ENCODE data around the gene CCSAP.

CCSAP gene

DNA sequence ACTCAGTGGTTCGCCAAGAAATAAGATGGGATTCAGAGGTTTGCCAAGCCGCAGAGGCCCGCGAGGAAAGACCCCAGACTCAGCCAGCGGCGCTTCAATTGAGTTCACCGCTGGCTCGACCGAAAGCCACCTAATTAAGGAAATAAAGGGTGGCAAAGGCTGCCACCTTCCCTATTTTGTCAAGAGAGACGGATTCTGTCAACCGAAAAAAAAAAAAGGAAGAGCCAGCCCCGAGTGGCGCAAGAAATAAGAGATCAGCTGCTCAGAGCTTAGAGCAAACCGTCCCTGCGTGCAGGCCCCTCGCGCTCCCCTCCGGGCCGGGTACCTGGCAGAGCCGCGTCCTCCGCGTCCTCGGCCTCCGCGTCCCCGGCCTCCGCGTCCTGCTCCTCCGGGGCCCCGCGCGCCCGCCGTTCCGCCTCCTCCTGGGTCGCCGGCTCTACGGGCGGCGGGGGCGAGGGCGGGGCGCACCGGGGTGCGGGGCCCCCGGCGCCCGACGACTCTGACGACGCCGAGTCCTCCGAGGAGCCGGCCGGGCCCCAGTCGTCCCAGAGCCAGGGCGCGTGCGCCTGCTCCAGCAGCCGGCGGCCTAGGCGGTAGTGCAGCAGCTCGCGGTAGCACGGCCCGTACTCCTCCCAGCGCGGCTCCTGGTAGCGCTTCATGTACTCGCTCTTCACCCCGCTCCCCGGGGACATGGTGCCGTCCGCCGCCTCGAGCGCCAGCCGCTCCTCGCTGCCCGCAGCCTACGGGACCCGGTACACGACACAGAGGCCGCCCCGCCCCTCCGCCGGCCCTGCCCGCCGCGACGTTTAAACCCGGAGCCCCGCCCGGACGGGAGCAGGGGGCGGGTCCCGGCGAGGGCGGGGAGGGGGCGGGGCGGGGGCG lies 832 bp downstream of the CCSAP start:
- DNase-seq (ENCODE audit: low spot score): peak; percentile 89
- Histone ChIP-seq H3K27me3 (ENCODE audit: control insufficient read depth in 3 of 3, insufficient read depth in 3 of 3, low read depth in 1 of 3, low read length in 3 of 3) (peaks cover 0 to 5% (median 0%) of the 10 kb centered on the region in 3 experiments), H3K4me2 (ENCODE audit: insufficient read depth, low read length, poor library complexity, severe bottlenecking) (peak overlapping the region; percentile 83)

DNA sequence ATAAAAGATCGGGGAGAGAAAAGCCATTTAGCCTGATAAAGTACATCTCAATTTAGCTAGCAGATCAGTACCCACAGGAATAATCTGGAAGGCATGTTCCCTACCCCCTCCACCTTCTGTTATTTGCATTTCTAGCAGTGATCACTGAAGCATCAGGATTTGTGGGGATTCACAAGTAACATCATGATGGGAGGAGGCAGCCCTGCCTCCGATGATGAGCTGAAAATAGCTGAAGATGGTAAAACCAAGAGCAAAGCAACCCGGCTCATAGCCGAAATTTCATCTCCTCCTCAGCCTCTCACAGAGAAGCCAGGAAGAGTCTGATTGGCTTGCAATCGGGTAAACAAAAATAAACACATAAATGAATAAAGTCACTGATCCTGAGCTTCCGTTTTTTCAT lies 2.4 kb downstream of the CCSAP start:
- Histone ChIP-seq H3K4me3 (ENCODE audit: low read length in 2 of 2) (peak overlapping the region in 1 of 2 donors; percentile 13), H2BK120ac (ENCODE audit: low read depth, low read length) (no peak overlapping the region), H2BK15ac (ENCODE audit: low read length) (no peak overlapping the region), H3K4me2 (ENCODE audit: insufficient read depth, low read length, poor library complexity, severe bottlenecking) (no peak overlapping the region), H3K79me1 (ENCODE audit: low read depth, low read length) (peaks cover 4% of the 10 kb centered on the region), H3K23ac (ENCODE audit: low read depth, low read length, poor library complexity) (no peak overlapping the region), H3K36me3 (replicated peaks in 1 of 2; ENCODE audit: control insufficient read depth in 2 of 2, insufficient read depth in 2 of 2, low read length in 2 of 2) (peaks cover 0 to 10% of the 10 kb centered on the region in 2 donors), H3K27ac (replicated peaks; ENCODE audit: low read length) (no peak overlapping the region), H4K91ac (ENCODE audit: low read depth, low read length, poor library complexity) (no peak overlapping the region), H3K14ac (ENCODE audit: low read length) (no peak overlapping the region), H4K8ac (ENCODE audit: low read depth, low read length) (no peak overlapping the region), H3K9ac (ENCODE audit: low read depth, low read length, poor library complexity) (no peak overlapping the region), H3K9me3 (replicated peaks in 1 of 2; ENCODE audit: control insufficient read depth in 2 of 2, insufficient read depth in 1 of 2, low read depth in 1 of 2, low read length in 2 of 2) (peaks cover 0 to 8% of the 10 kb centered on the region in 2 donors), H2BK5ac (ENCODE audit: low read length) (no peak overlapping the region), H3K4me1 (ENCODE audit: control insufficient read depth in 2 of 2, insufficient read depth in 1 of 2, low read depth in 1 of 2, low read length in 2 of 2) (peaks cover 1 to 4% of the 10 kb centered on the region in 2 donors), H2BK12ac (ENCODE audit: low read length) (no peak overlapping the region), H2AK5ac (ENCODE audit: low read depth, low read length) (no peak overlapping the region), H2AFZ (ENCODE audit: low read length) (no peak overlapping the region), H3K27me3 (ENCODE audit: control insufficient read depth in 3 of 3, insufficient read depth in 3 of 3, low read depth in 1 of 3, low read length in 3 of 3) (peaks cover 0 to 5% (median 0%) of the 10 kb centered on the region in 3 experiments), H3K4ac (ENCODE audit: low read length) (no peak overlapping the region), H3K18ac (ENCODE audit: low read length) (no peak overlapping the region)
- no peak for DNase-seq (ENCODE audit: low spot score)
- no CpG with 5 or more reads among the region's 6 CpGs for whole genome bisulfite sequencing, 2 donors (ENCODE audit: extremely low coverage in 2 of 2, insufficient read length in 2 of 2, insufficient replicate concordance in 1 of 2)

More for the DNA sequence above, 832 bp downstream of the CCSAP start:
- H3K23ac ChIP-seq (ENCODE audit: low read depth, low read length, poor library complexity): peak overlapping the region; percentile 95
- peaks cover 4% of the 10 kb centered on the region for H3K79me1 ChIP-seq (ENCODE audit: low read depth, low read length)
- H3K4ac ChIP-seq (ENCODE audit: low read length): no peak overlapping the region
- peak overlapping the region; percentile 78 for H3K14ac ChIP-seq (ENCODE audit: low read length)
- H3K36me3 ChIP-seq (replicated peaks in 1 of 2; ENCODE audit: control insufficient read depth in 2 of 2, insufficient read depth in 2 of 2, low read length in 2 of 2): peaks cover 0 to 4% of the 10 kb centered on the region in 2 donors
- peak overlapping the region; percentile 36 for H2BK5ac ChIP-seq (ENCODE audit: low read length)
- H2BK120ac ChIP-seq (ENCODE audit: low read depth, low read length): no peak overlapping the region
- H2AK5ac ChIP-seq (ENCODE audit: low read depth, low read length): no peak overlapping the region
- H3K27ac ChIP-seq (replicated peaks; ENCODE audit: low read length): peak overlapping the region; percentile 94
- no CpG with 5 or more reads among the region's 103 CpGs for WGBS, 2 donors (ENCODE audit: extremely low coverage in 2 of 2, insufficient read length in 2 of 2, insufficient replicate concordance in 1 of 2)
- H2BK15ac ChIP-seq (ENCODE audit: low read length): no peak overlapping the region
- no peak overlapping the region for H2BK12ac ChIP-seq (ENCODE audit: low read length)
- H3K9me3 ChIP-seq (replicated peaks in 1 of 2; ENCODE audit: control insufficient read depth in 2 of 2, insufficient read depth in 1 of 2, low read depth in 1 of 2, low read length in 2 of 2): peaks cover 0 to 6% of the 10 kb centered on the region in 2 donors
- no peak overlapping the region for H4K91ac ChIP-seq (ENCODE audit: low read depth, low read length, poor library complexity)
- peak overlapping the region; percentile 98 for H2AFZ ChIP-seq (ENCODE audit: low read length)
- H3K4me3 ChIP-seq (ENCODE audit: low read length in 2 of 2): peak overlapping the region; percentile 81 to 99
- peak overlapping the region; percentile 98 for H3K18ac ChIP-seq (ENCODE audit: low read length)
- H3K4me1 ChIP-seq (ENCODE audit: control insufficient read depth in 2 of 2, insufficient read depth in 1 of 2, low read depth in 1 of 2, low read length in 2 of 2): peaks cover 1 to 4% of the 10 kb centered on the region in 2 donors
- no peak overlapping the region for H4K8ac ChIP-seq (ENCODE audit: low read depth, low read length)
- peak overlapping the region; percentile 96 for H3K9ac ChIP-seq (ENCODE audit: low read depth, low read length, poor library complexity)

GRCh38 chr1:229339520-229339919 lies 3.3 kb downstream of the CCSAP start:
- Histone ChIP-seq H2AFZ (ENCODE audit: low read length) (no peak overlapping the region), H3K9me3 (replicated peaks in 1 of 2; ENCODE audit: control insufficient read depth in 2 of 2, insufficient read depth in 1 of 2, low read depth in 1 of 2, low read length in 2 of 2) (peaks cover 0 to 12% of the 10 kb centered on the region in 2 donors), H3K4me3 (ENCODE audit: low read length in 2 of 2) (no peak overlapping the region), H3K23ac (ENCODE audit: low read depth, low read length, poor library complexity) (no peak overlapping the region), H2BK15ac (ENCODE audit: low read length) (no peak overlapping the region), H3K4me1 (ENCODE audit: control insufficient read depth in 2 of 2, insufficient read depth in 1 of 2, low read depth in 1 of 2, low read length in 2 of 2) (peaks cover 1 to 4% of the 10 kb centered on the region in 2 donors), H4K8ac (ENCODE audit: low read depth, low read length) (no peak overlapping the region), H3K79me1 (ENCODE audit: low read depth, low read length) (peaks cover 4% of the 10 kb centered on the region), H3K14ac (ENCODE audit: low read length) (no peak overlapping the region), H4K91ac (ENCODE audit: low read depth, low read length, poor library complexity) (no peak overlapping the region), H2BK120ac (ENCODE audit: low read depth, low read length) (no peak overlapping the region), H2BK12ac (ENCODE audit: low read length) (no peak overlapping the region), H3K18ac (ENCODE audit: low read length) (no peak overlapping the region), H3K27ac (replicated peaks; ENCODE audit: low read length) (no peak overlapping the region), H3K4ac (ENCODE audit: low read length) (no peak overlapping the region), H2AK5ac (ENCODE audit: low read depth, low read length) (no peak overlapping the region), H3K27me3 (ENCODE audit: control insufficient read depth in 3 of 3, insufficient read depth in 3 of 3, low read depth in 1 of 3, low read length in 3 of 3) (peaks cover 0 to 4% (median 0%) of the 10 kb centered on the region in 3 experiments), H3K4me2 (ENCODE audit: insufficient read depth, low read length, poor library complexity, severe bottlenecking) (no peak overlapping the region), H2BK5ac (ENCODE audit: low read length) (no peak overlapping the region), H3K36me3 (replicated peaks in 1 of 2; ENCODE audit: control insufficient read depth in 2 of 2, insufficient read depth in 2 of 2, low read length in 2 of 2) (peaks cover 0 to 19% of the 10 kb centered on the region in 2 donors), H3K9ac (ENCODE audit: low read depth, low read length, poor library complexity) (no peak overlapping the region)
- WGBS, 2 donors (ENCODE audit: extremely low coverage in 2 of 2, insufficient read length in 2 of 2, insufficient replicate concordance in 1 of 2): no CpG with 5 or more reads among the region's 3 CpGs
- DNase-seq (ENCODE audit: low spot score): no peak

DNA sequence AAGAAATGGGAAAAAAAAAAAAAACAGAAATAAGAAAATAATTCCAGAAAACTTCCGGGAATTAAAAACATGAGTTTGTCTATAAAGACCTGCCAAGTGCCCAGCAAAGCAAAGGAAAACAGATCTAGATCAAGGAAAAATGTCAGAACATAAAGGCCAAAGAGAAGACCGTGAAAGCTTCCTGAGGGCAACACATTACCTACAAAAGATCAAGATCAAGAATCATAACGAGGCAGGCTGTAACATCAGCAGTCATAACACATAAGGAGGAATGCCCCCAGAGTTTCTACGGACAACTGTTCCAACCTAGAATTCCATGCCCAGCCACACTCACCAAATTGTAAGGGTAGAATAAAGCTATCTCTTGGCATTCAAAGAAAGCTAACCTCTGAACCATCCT lies 3.8 kb downstream of the CCSAP start:
- no CpG with 5 or more reads among the region's 4 CpGs for WGBS, 2 donors (ENCODE audit: extremely low coverage in 2 of 2, insufficient read length in 2 of 2, insufficient replicate concordance in 1 of 2)
- H4K91ac ChIP-seq (ENCODE audit: low read depth, low read length, poor library complexity): no peak overlapping the region

More for the DNA sequence above, 3.8 kb downstream of the CCSAP start:
- no peak overlapping the region for H2BK15ac ChIP-seq (ENCODE audit: low read length)
- H3K4me3 ChIP-seq (ENCODE audit: low read length in 2 of 2): no peak overlapping the region
- H2AFZ ChIP-seq (ENCODE audit: low read length): no peak overlapping the region
- peaks cover 0 to 19% of the 10 kb centered on the region in 2 donors for H3K36me3 ChIP-seq (replicated peaks in 1 of 2; ENCODE audit: control insufficient read depth in 2 of 2, insufficient read depth in 2 of 2, low read length in 2 of 2)
- peaks cover 1 to 4% of the 10 kb centered on the region in 2 donors for H3K4me1 ChIP-seq (ENCODE audit: control insufficient read depth in 2 of 2, insufficient read depth in 1 of 2, low read depth in 1 of 2, low read length in 2 of 2)
- no peak for DNase-seq (ENCODE audit: low spot score)
- no peak overlapping the region for H2AK5ac ChIP-seq (ENCODE audit: low read depth, low read length)
- H3K14ac ChIP-seq (ENCODE audit: low read length): no peak overlapping the region
- H3K9me3 ChIP-seq (replicated peaks in 1 of 2; ENCODE audit: control insufficient read depth in 2 of 2, insufficient read depth in 1 of 2, low read depth in 1 of 2, low read length in 2 of 2): peaks cover 0 to 13% of the 10 kb centered on the region in 2 donors
- no peak overlapping the region for H3K9ac ChIP-seq (ENCODE audit: low read depth, low read length, poor library complexity)
- peaks cover 0 to under 1% (median 0%) of the 10 kb centered on the region in 3 experiments for H3K27me3 ChIP-seq (ENCODE audit: control insufficient read depth in 3 of 3, insufficient read depth in 3 of 3, low read depth in 1 of 3, low read length in 3 of 3)
- H3K4ac ChIP-seq (ENCODE audit: low read length): no peak overlapping the region
- no peak overlapping the region for H3K23ac ChIP-seq (ENCODE audit: low read depth, low read length, poor library complexity)
- peaks cover 4% of the 10 kb centered on the region for H3K79me1 ChIP-seq (ENCODE audit: low read depth, low read length)
- H3K4me2 ChIP-seq (ENCODE audit: insufficient read depth, low read length, poor library complexity, severe bottlenecking): no peak overlapping the region
- H3K27ac ChIP-seq (replicated peaks; ENCODE audit: low read length): no peak overlapping the region
- no peak overlapping the region for H2BK120ac ChIP-seq (ENCODE audit: low read depth, low read length)
- no peak overlapping the region for H2BK5ac ChIP-seq (ENCODE audit: low read length)
- no peak overlapping the region for H3K18ac ChIP-seq (ENCODE audit: low read length)
- H2BK12ac ChIP-seq (ENCODE audit: low read length): no peak overlapping the region
- H4K8ac ChIP-seq (ENCODE audit: low read depth, low read length): no peak overlapping the region
